Loucy (cell line): ENCODE results near the gene CENPS.

Experiments used
- H2AFZ ChIP-seq: fragments of 200-600 bp; sonication (generic); 2 replicates; pipeline ENCODE4 v1.6.0; 2016; ENCODE audit warnings: antibody characterized with exemption, mild to moderate bottlenecking, low read length, moderate library complexity
- H3F3A ChIP-seq: fragments of 200-600 bp; 2 replicates; pipeline ENCODE4 v1.6.0; 2016; ENCODE audit warnings: antibody characterized with exemption, low read depth, mild to moderate bottlenecking
- H3K27me3 ChIP-seq: fragments of 200-600 bp; sonication (generic); 2 replicates; pipeline ENCODE4 v1.6.1; 2014; ENCODE audit warnings: low read length, mild to moderate bottlenecking; ENCODE audit not compliant: insufficient read depth, poor library complexity, severe bottlenecking
- H3K36me3 ChIP-seq: fragments of 200-600 bp; sonication (generic); 2 replicates; pipeline ENCODE4 v1.6.1; 2016; ENCODE audit warnings: low read length; ENCODE audit not compliant: insufficient read depth
- H3K4me1 ChIP-seq: fragments of 200-600 bp; sonication (generic); 2 replicates; pipeline ENCODE4 v1.5.1; 2014; ENCODE audit warnings: low read length, mild to moderate bottlenecking; ENCODE audit not compliant: insufficient read depth, poor library complexity, severe bottlenecking
- H3K4me2 ChIP-seq: fragments of 200-600 bp; sonication (generic); 2 replicates; pipeline ENCODE4 v1.6.0; 2014; ENCODE audit warnings: antibody characterized with exemption, low read length, low read depth, mild to moderate bottlenecking; ENCODE audit not compliant: poor library complexity, severe bottlenecking
- H3K4me3 ChIP-seq: fragments of 200-600 bp; sonication (generic); 2 replicates; pipeline ENCODE4 v1.5.1; 2014; ENCODE audit warnings: low read length, mild to moderate bottlenecking, mixed read lengths; ENCODE audit not compliant: poor library complexity, severe bottlenecking
- H3K79me2 ChIP-seq: fragments of 200-600 bp; sonication (generic); 2 replicates; pipeline ENCODE4 v1.6.1; 2014; ENCODE audit warnings: low read length; ENCODE audit not compliant: insufficient read depth
- H3K9ac ChIP-seq: fragments of 200-600 bp; sonication (generic); 2 replicates; pipeline ENCODE4 v1.6.0; 2014; ENCODE audit warnings: mild to moderate bottlenecking, low read depth, low read length, moderate library complexity; ENCODE audit not compliant: poor library complexity, severe bottlenecking
- H3K9me2 ChIP-seq: fragments of 200-600 bp; sonication (generic); replicated peaks from 2 replicates; pipeline ENCODE4 v1.6.1; 2016; ENCODE audit warnings: low read depth, low read length, mixed read lengths
- H3K9me3 ChIP-seq: fragments of 200-600 bp; sonication (generic); 2 replicates; pipeline ENCODE4 v1.6.1; 2014; ENCODE audit warnings: mild to moderate bottlenecking, antibody characterized with exemption, low read length, low read depth; ENCODE audit not compliant: insufficient read depth
- H4K20me1 ChIP-seq: fragments of 200-600 bp; sonication (generic); 2 replicates; pipeline ENCODE4 v1.6.0; 2014; ENCODE audit warnings: antibody characterized with exemption, low read length, mild to moderate bottlenecking; ENCODE audit not compliant: insufficient read depth, poor library complexity, severe bottlenecking
- CTCF ChIP-seq: fragments of 200-600 bp; sonication (generic); conservative IDR thresholded peaks from 2 replicates; pipeline ENCODE4 v1.5.1; 2014; ENCODE audit warnings: mild to moderate bottlenecking, antibody characterized with exemption, low read length
- EZH2phosphoT487 ChIP-seq: fragments of 200-600 bp; IDR thresholded peaks from 2 replicates; pipeline ENCODE4 v1.6.1; 2018; ENCODE audit warnings: antibody characterized with exemption, mild to moderate bottlenecking, moderate library complexity, borderline replicate concordance

The CENPS gene

GRCh38 chr1:10470043-10470442 lies 39.8 kb downstream of the CENPS start:
- Histone ChIP-seq H3K9me2 (no peaks in the 10 kb centered on the region), H4K20me1 (peaks cover under 1% of the 10 kb centered on the region), H3K4me3 (no peak overlapping the region), H3K36me3 (peaks cover 17% of the 10 kb centered on the region; the same call in 1 of the 2 replicates), H3K79me2 (peaks cover 13% of the 10 kb centered on the region), H3K27me3 (no peaks in the 10 kb centered on the region), H3K4me1 (peaks cover 13% of the 10 kb centered on the region), H3K9ac (no peak overlapping the region), H3K4me2 (no peak overlapping the region), H3F3A (no peaks in the 10 kb centered on the region), H3K9me3 (no peaks in the 10 kb centered on the region), H2AFZ (no peak overlapping the region)
- TF ChIP-seq EZH2phosphoT487 (no peak), CTCF (no peak)

- TF ChIP-seq EZH2phosphoT487 (no peak), CTCF (no peak)
- Histone ChIP-seq H3K9me2 (no peaks in the 10 kb centered on the region), H2AFZ (peak overlapping the region; percentile 97), H4K20me1 (peaks cover 13% of the 10 kb centered on the region), H3K4me2 (peak overlapping the region; percentile 76), H3K4me3 (peak overlapping the region; percentile 92), H3K27me3 (no peaks in the 10 kb centered on the region), H3K4me1 (peaks cover 27% of the 10 kb centered on the region), H3F3A (no peaks in the 10 kb centered on the region), H3K9ac (peak overlapping the region; percentile 70), H3K9me3 (no peaks in the 10 kb centered on the region), H3K36me3 (peaks cover 17% of the 10 kb centered on the region; the same call in 1 of the 2 replicates), H3K79me2 (peaks cover 29% of the 10 kb centered on the region)
Measured at GRCh38 chr1:10471411-10472219, 41.4 kb downstream of the CENPS start.

GRCh38 chr1:10472220-10473144 lies 42.2 kb downstream of the CENPS start, which contains the start of gene DFFA:
DFFA (minus strand) TSS chr1:10472529; CDS start chr1:10472458, 71 bp downstream.
- H3F3A ChIP-seq = no peaks in the 10 kb centered on the region
- TF ChIP-seq CTCF (no peak), EZH2phosphoT487 (no peak)
- H3K9me3 ChIP-seq = no peaks in the 10 kb centered on the region
- peaks cover 35% of the 10 kb centered on the region for H3K79me2 ChIP-seq
- H3K36me3 ChIP-seq = peaks cover 17% of the 10 kb centered on the region; the same call in 1 of the 2 replicates
- H3K9me2 ChIP-seq = no peaks in the 10 kb centered on the region
- peak within 1 kb of the TSS; percentile 97 for H2AFZ ChIP-seq
- H3K4me3 ChIP-seq = peak within 1 kb of the TSS; percentile 92
- H3K9ac ChIP-seq = peak within 1 kb of the TSS; percentile 70
- peaks cover 14% of the 10 kb centered on the region for H4K20me1 ChIP-seq
- H3K4me2 ChIP-seq = peak within 1 kb of the TSS; percentile 76
- no peaks in the 10 kb centered on the region for H3K27me3 ChIP-seq
- H3K4me1 ChIP-seq = peaks cover 30% of the 10 kb centered on the region
